HG03457 (cell line): Measurements from ENCODE around the gene GABARAPL2.
"Not testable (repeated sequence)": the region's sequence is repeated elsewhere in the genome, so short reads cannot be mapped to it uniquely, and the experiment has no call there.

Source experiments
- ATAC-seq: cut with Tn5 transposase; IDR thresholded peaks from one replicate; pipeline ENCODE4 v1.9.1; 2021; ENCODE audit warnings: moderate number of reproducible peaks; ENCODE audit not compliant: unreplicated experiment

Gene GABARAPL2

GRCh38 chr16:75566040-75566757 lies at the start of gene GABARAPL2:
Gene GABARAPL2, plus strand, starts transcription at chr16:75566379. Its CDS starts 108 bp downstream, at chr16:75566487.
- ATAC-seq: peak; percentile 45

DNA sequence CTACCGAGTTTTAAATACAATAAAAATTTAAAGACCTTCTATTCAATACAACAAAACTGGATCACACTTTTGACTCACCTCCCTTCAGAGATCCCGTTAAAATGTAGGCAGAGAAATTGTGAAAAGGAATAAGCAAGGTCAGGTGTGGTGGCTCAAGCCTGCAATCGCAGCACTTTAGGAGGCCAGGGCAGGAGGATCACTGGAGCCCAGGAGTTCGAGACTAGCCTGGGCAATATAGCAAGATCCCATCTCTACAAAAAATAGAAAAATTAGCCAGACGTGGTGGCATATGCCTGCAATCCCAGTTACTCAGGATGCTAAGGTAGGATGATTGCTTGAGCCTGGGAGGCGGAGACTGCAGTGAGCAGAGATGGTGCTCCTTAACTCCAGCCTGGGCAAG lies 47.0 kb upstream of the GABARAPL2 start:
- ATAC-seq: no peak

DNA sequence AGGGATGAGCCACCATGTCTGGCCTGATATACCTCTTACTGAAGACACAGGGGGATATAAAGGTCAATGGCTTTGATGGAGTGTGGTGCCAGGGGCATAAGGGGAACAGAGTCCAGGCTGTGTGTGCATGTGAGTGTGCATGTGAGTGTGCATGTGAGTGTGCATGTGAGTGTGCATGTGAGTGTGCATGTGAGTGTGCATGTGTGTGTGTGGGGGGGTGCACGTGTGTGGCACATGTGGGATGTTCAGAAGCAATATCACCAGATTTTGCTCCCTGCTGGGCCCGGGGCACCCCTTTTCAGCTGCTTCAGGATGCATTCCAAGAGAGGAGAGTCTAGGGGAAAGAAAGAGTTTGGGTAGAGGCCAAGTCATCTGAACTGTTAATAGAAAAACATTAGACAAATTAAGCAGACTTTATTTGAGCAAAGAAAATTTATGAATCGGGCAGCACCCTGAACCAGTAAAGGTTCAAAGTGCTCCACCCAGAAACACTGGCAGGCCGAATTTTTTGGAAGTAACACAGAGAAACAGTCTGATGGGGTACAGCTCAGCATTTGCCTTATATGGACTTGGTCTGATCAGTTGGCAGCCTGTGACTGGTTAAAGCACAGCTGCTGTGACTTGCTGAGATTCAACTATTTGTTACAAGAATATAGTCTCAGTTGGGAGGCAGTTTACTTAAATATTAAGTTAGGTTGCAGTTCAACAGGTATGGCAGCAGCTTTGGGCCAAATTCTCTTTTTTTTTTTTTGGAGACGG lies 40.0 kb upstream of the GABARAPL2 start:
- ATAC-seq: no peak

- ATAC-seq: no peak
These were observed 38.3 kb upstream of the GABARAPL2 start for GRCh38 chr16:75527825-75528299.

DNA sequence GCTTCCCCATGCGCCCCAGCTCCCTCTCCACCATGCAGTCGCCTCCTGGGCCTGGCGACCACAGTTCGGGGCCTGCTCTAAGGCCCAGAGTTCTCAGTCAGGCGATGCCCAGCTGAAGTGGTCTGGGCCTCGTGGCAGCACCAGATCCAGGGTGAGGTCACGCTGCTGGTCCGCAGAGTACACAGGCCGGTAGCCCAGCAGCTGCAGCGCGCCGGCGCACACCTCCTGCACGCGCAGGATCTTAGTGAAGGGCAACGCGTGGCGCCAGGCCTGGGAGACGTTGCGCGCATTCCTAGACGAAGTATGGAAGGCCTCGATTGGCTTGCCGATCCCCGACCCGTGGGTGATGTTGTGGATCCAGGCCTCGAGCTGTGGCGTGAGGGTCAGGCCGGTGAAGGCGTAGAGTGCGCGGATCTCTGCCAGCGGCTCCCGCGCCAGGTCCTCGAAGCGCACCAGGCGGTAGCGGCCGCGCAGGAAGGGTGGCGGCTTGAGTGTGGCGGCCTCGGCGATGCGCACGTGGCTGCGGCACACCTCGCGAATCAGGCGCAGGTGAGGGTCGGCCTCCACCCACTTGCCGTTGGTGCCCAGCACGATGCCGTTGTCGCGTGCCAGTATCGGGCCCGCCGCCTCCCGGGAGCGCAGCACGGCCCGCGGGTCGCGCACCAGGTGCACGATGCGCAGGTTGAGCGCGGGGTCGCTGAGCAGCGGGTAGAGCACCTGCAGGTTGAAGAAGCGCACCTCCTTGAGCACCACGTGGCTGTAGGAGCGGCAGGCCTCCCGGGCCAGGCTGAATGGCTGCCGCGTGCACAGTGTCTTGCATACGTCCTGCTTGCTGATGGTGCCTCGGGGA lies 36.9 kb upstream of the GABARAPL2 start:
- no peak for ATAC-seq

DNA sequence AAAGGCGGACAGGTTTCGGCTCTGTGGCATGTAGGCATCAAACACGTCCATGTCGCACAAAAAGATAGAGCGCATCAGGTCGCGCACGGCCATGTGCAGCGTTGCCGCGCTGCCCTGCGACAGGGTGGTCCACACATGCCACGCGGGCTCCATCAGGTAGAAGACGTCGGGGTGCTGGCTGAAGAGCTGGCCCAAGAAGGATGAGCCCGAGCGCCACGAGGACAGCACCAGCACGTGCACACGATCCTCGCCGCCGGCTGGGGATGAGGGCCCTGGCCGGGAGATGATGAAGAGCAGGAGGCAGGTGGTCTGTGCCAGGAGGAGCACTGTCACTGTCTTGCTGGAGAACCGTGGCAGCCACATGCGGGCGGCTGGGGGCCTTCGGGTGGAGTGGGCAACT lies 36.2 kb upstream of the GABARAPL2 start:
- ATAC-seq: no peak

- ATAC-seq: no peak
These were observed 33.9 kb upstream of the GABARAPL2 start for GRCh38 chr16:75532142-75532765.

- ATAC-seq: no peak
These were observed 33.4 kb upstream of the GABARAPL2 start for GRCh38 chr16:75532791-75533190.

GRCh38 chr16:75534560-75535205 lies 31.5 kb upstream of the GABARAPL2 start:
- ATAC-seq: no peak

DNA sequence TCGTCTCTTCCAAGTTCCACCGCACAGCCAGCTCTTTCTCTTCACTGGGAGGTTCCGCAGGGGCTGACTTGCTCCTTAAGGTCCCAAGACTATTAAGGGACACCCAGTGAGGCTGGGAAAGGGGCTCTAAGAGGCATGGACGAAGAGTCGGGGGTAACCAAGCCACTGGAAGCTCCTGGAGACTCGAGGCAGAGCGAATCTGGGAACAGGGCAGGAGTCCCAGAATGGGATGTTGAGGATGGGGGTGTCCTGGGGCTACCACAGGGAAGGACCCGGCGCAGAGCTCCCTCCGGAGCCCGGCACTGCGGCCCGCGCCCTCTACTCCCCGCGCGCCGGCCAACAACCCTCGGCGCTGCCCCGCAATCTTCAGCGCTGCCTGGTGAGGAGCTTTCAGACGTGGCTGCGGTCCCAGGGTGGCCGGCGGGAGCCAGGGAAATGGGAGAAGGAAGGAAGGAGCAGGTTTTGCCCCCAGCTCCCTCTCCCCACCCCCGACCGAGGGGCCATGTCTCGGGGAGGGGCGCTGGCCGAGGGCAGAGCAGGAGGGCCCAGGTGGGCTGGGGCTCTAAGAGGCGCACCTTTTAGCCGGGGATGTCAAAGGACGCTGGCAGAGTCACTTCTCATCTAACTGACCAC lies 30.9 kb upstream of the GABARAPL2 start:
- no peak for ATAC-seq

- no peak for ATAC-seq
These were observed 30.3 kb upstream of the GABARAPL2 start, which contains the start of gene CHST5 for GRCh38 chr16:75535901-75536300. Gene CHST5, minus strand, starts transcription at chr16:75536108. Its CDS starts 5,724 bp downstream, at chr16:75530384.

DNA sequence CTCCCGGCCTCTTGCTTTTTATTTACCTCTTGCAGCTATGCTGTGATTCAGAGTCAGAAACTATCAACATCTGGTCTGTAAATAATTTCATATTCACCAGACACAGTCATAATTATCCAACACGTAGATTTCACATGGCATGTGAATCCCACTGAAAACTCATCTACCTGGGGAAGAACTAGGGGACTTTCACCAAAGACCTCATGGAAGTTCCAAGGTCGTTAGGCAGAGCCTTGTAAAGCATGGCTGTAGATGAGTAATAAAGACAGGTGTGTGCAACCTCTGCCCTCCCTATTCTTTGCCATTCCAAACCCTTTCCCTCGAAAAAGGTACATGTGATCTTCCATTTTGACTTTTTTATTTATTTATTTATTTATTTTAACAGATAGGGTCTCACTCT lies 28.4 kb upstream of the GABARAPL2 start:
- ATAC-seq: no peak

DNA sequence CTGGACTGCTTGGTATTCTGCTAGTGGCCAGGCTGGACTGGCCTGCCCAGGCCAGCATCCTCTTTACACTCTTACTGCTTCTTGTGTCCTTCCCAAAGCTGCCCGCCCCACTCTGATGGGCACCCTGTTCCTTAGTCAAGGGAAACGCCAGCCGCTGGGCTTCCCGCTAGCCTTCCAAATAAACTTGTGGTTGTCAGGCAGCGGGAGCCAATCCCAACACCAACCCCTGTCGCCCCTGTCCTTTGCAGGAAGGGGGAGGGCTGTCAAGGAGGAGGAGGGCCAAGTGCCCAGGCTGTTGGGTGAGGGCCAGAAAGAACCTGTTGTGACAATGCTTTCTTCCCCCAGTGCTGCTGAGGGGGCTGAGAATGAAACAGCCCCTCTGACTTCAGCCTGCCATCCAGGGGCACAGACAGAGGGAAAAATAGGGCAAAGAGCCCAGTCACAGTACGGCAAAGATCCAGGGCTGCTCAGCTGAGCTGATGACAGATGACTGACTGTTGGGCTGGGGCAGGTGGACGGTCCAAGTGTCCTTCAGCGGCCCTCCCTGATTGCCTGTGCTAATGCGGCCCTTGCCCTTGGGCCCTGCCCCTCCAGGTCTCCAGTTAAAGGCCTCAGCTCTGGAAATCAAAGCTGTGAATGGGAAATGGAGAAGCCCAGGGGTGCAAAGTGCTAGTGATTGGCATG lies 27.2 kb upstream of the GABARAPL2 start:
- not testable (repeated sequence) for ATAC-seq

- no peak for ATAC-seq
These were observed 24.9 kb upstream of the GABARAPL2 start for GRCh38 chr16:75541236-75541635.

- not testable (repeated sequence) for ATAC-seq
These were observed 23.7 kb upstream of the GABARAPL2 start for GRCh38 chr16:75542462-75542861.

DNA sequence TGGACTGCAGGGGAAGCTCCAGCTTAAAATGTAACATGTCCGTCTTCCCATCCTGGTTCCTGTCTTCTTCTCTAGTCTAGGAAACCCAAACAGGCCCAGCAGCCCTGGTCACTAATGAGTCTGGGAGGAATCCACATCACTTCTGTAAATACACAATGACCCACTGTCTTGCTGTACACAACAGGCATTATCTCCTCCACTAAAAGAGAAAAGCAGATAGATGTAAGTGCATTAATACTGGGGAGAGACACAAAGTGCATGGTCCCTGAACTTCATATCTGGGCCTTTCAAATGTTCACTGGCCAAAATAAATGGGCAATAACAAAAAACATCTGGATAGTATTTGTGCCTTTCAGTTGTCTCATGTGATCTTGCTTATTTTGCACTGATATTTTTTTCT lies 20.3 kb upstream of the GABARAPL2 start:
- not testable (repeated sequence) for ATAC-seq

GRCh38 chr16:75546293-75546692 lies 19.9 kb upstream of the GABARAPL2 start:
- no peak for ATAC-seq

DNA sequence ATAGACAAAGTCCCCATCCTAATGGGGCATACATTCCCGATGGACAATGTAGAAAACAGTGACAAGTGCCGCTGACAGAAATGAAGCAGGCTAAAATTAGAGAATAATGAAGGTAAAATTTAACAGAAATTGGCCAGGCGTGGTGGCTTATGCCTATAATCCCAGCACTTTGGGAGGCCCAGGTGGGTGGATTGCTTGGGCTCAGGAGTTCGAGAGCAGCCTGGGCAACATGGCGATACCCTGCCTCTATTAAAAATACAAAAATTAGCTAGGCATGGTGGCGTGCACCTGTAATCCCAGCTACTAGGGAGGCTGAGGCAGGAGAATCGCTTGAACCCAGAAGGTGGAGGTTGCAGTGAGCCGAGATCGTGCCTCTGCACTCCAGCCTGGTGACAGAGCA lies 17.7 kb upstream of the GABARAPL2 start:
- ATAC-seq: not testable (repeated sequence)

DNA sequence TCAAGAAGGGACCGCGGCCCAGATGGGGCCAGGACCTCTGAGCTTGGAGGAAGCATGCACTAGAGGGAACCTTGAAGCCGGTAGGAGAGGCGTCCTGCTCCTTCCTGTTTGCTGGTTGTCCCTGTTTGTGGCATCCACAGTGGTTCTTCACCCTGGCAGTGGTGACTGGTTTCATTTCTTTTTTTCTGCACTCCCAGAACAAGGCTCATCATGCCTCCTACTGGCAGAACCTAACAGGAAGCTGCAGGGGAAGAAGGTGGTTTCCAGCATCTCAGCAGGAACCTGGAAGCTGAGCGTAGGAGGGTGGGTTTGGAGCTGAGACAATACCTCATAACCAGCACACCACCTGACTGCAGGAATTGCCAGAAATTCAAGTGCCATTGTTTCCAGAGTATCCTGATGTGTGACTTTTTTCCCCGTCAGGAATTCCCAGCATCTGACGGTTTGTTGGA lies 15.9 kb upstream of the GABARAPL2 start:
- peak; percentile 71 for ATAC-seq
